IMR-90 (cell line): Measurements from ENCODE around the gene NIBAN1. TPM values are rescaled to one million over a fixed set of nuclear protein-coding genes. Genes with fewer than 3 reads are reported as not detected.

Experiments
- ATAC-seq: fragments of 200-7000 bp; cut with Tn5 transposase; 2 replicates; pipeline ENCODE4 v1.9.1; 2020; ENCODE audit warnings: low read depth, mild to moderate bottlenecking, moderate library complexity
- BruUV-seq: library from RNA; stranded (reverse); fragments of 400-500 nt; replicated peaks from 2 replicates; lab custom pipeline; 2021; lab: Mats Ljungman, UMichigan
- CTCF ChIA-PET: fragments of 300-600 bp; formaldehyde crosslinking; extraction: SDS; loops from one replicate; lab custom pipeline; 2021; ENCODE audit warnings: antibody characterized with exemption; lab: Yijun Ruan, JAX
- POLR2A ChIA-PET: fragments of 300-600 bp; sonication (Branson Sonifier 250); formaldehyde crosslinking; loops from one replicate; lab custom pipeline; 2022; ENCODE audit warnings: antibody characterized with exemption; ENCODE audit not compliant: unreplicated experiment; lab: Charles Lee
- DNase-seq: peaks from one replicate; pipeline ENCODE4 v3.0.0; 2013
- H2AFZ ChIP-seq: replicated peaks from 2 replicates; pipeline ENCODE3; 2013; ENCODE audit warnings: low read length, mild to moderate bottlenecking; ENCODE audit not compliant: poor library complexity
- H2AK5ac ChIP-seq: 2 replicates; pipeline ENCODE4 v1.6.1; 2013; ENCODE audit warnings: low read depth, low read length, inconsistent platforms
- H2AK9ac ChIP-seq: replicated peaks from 2 replicates; pipeline ENCODE3; 2013; ENCODE audit warnings: mild to moderate bottlenecking, low read depth, low read length, moderate library complexity; ENCODE audit not compliant: poor library complexity
- H2BK120ac ChIP-seq: 2 replicates; pipeline ENCODE4 v1.6.1; 2013; ENCODE audit warnings: low read depth, low read length, inconsistent platforms
- H2BK15ac ChIP-seq: 3 replicates; pipeline ENCODE4 v1.6.1; 2013; ENCODE audit warnings: low read depth, low read length, inconsistent platforms
- H2BK20ac ChIP-seq: 2 replicates; pipeline ENCODE4 v1.6.1; 2013; ENCODE audit warnings: low read depth, mild to moderate bottlenecking, inconsistent platforms, low read length, moderate library complexity
- H2BK5ac ChIP-seq: 2 replicates; pipeline ENCODE4 v1.6.1; 2013; ENCODE audit warnings: mild to moderate bottlenecking, low read depth, low read length, inconsistent platforms; ENCODE audit not compliant: poor library complexity, severe bottlenecking
- H3K14ac ChIP-seq: replicated peaks from 2 replicates; pipeline ENCODE4 v1.6.1; 2013; ENCODE audit warnings: low read depth, low read length, inconsistent platforms
- H3K18ac ChIP-seq: 2 replicates; pipeline ENCODE4 v1.6.1; 2013; ENCODE audit warnings: low read depth, low read length, control low read depth
- H3K23ac ChIP-seq: 2 replicates; pipeline ENCODE4 v1.6.1; 2013; ENCODE audit warnings: low read depth, low read length, inconsistent platforms
- H3K27ac ChIP-seq: 2 replicates; pipeline ENCODE4 v1.5.1; 2013; ENCODE audit warnings: mild to moderate bottlenecking, control low read depth, low read length; ENCODE audit not compliant: insufficient read depth
- H3K27me3 ChIP-seq: 2 replicates; pipeline ENCODE4 v1.6.1; 2013; ENCODE audit warnings: low read length; ENCODE audit not compliant: control insufficient read depth, insufficient read depth
- H3K36me3 ChIP-seq: 2 replicates; pipeline ENCODE4 v1.6.1; 2013; ENCODE audit warnings: low read length, mixed read lengths; ENCODE audit not compliant: control insufficient read depth, insufficient read depth
- H3K4ac ChIP-seq: 2 replicates; pipeline ENCODE4 v1.6.1; 2013; ENCODE audit warnings: low read depth, low read length, inconsistent platforms
- H3K4me1 ChIP-seq: 2 replicates; pipeline ENCODE4 v1.6.1; 2013; ENCODE audit warnings: low read length, mixed read lengths; ENCODE audit not compliant: control insufficient read depth, insufficient read depth
- H3K4me2 ChIP-seq: 2 replicates; pipeline ENCODE4 v1.6.1; 2013; ENCODE audit warnings: low read depth, mild to moderate bottlenecking, control low read depth, low read length, moderate library complexity
- H3K4me3 ChIP-seq: 2 replicates; pipeline ENCODE4 v1.5.1; 2013; ENCODE audit warnings: low read depth, mild to moderate bottlenecking, control low read depth, low read length, moderate library complexity; ENCODE audit not compliant: insufficient read depth
- H3K56ac ChIP-seq: 2 replicates; pipeline ENCODE4 v1.6.1; 2013; ENCODE audit warnings: low read length, inconsistent platforms; ENCODE audit not compliant: insufficient read depth; ENCODE audit errors: extremely low read depth
- H3K79me1 ChIP-seq, 2 experiments: 2 replicates each; pipeline ENCODE4 v1.6.1; 2013; ENCODE audit warnings: low read length in 2 of 2, inconsistent platforms in 1 of 2, low read depth in 1 of 2
- H3K9ac ChIP-seq: 2 replicates; pipeline ENCODE4 v1.6.1; 2013; ENCODE audit warnings: low read depth, low read length, control low read depth
- H3K9me1 ChIP-seq: 2 replicates; pipeline ENCODE4 v1.6.1; 2013; ENCODE audit warnings: low read length, inconsistent platforms; ENCODE audit not compliant: insufficient read depth
- H3K9me3 ChIP-seq: 2 replicates; pipeline ENCODE4 v1.6.1; 2013; ENCODE audit warnings: low read length; ENCODE audit not compliant: control insufficient read depth, insufficient read depth
- H4K20me1 ChIP-seq: 2 replicates; pipeline ENCODE4 v1.6.1; 2013; ENCODE audit warnings: low read length, inconsistent platforms; ENCODE audit not compliant: insufficient read depth
- H4K5ac ChIP-seq: 2 replicates; pipeline ENCODE4 v1.6.1; 2013; ENCODE audit warnings: mild to moderate bottlenecking, low read depth, low read length, control low read depth
- H4K8ac ChIP-seq, 2 experiments: 2 replicates each; pipeline ENCODE4 v1.6.1; 2013; ENCODE audit warnings: low read depth in 2 of 2, low read length in 2 of 2, control low read depth in 1 of 2, inconsistent platforms in 1 of 2
- H4K91ac ChIP-seq: 2 replicates; pipeline ENCODE4 v1.6.1; 2013; ENCODE audit warnings: low read depth, low read length, inconsistent platforms; ENCODE audit not compliant: insufficient read depth
- BHLHE40 ChIP-seq: fragments of 150-350 bp; IDR thresholded peaks from 2 replicates; pipeline ENCODE4 v1.6.1; 2016; ENCODE audit warnings: mild to moderate bottlenecking, low read depth, low read length
- CEBPB ChIP-seq: IDR thresholded peaks from 2 replicates; pipeline ENCODE4 v1.6.1; 2012; ENCODE audit warnings: low read depth, low read length, improper control_type of control experiment
- CHD1 ChIP-seq: IDR thresholded peaks from 2 replicates; pipeline ENCODE4 v1.6.1; 2012; ENCODE audit warnings: low read depth, low read length, improper control_type of control experiment
- FOS ChIP-seq: fragments of 150-350 bp; IDR thresholded peaks from 2 replicates; pipeline ENCODE4 v1.6.1; 2016; ENCODE audit warnings: low read depth, low read length
- MAFK ChIP-seq: IDR thresholded peaks from 2 replicates; pipeline ENCODE4 v1.6.1; 2012; ENCODE audit warnings: low read depth, low read length, improper control_type of control experiment
- MAZ ChIP-seq: IDR thresholded peaks from 2 replicates; pipeline ENCODE4 v1.6.1; 2012; ENCODE audit warnings: low read depth, mild to moderate bottlenecking, low read length, improper control_type of control experiment, moderate library complexity, borderline replicate concordance
- NFE2L2 ChIP-seq: fragments of 150-350 bp; IDR thresholded peaks from 2 replicates; pipeline ENCODE4 v1.6.1; 2016; ENCODE audit warnings: low read depth, mild to moderate bottlenecking, low read length
- RAD21 ChIP-seq: IDR thresholded peaks from 2 replicates; pipeline ENCODE4 v1.6.1; 2012; ENCODE audit warnings: low read length, improper control_type of control experiment
- RCOR1 ChIP-seq: IDR thresholded peaks from 2 replicates; pipeline ENCODE4 v1.6.1; 2012; ENCODE audit warnings: mild to moderate bottlenecking, low read length, improper control_type of control experiment; ENCODE audit not compliant: insufficient replicate concordance
- RFX5 ChIP-seq: IDR thresholded peaks from 2 replicates; pipeline ENCODE4 v1.8.0; 2012; ENCODE audit warnings: low read depth, mild to moderate bottlenecking, low read length, moderate library complexity
- SMC3 ChIP-seq: fragments of 150-350 bp; IDR thresholded peaks from 2 replicates; pipeline ENCODE4 v1.6.1; 2016; ENCODE audit warnings: low read depth, mild to moderate bottlenecking, antibody characterized with exemption, low read length, moderate library complexity
- WGBS, 2 experiments: methylation state at CpG; one replicate each; pipeline versions ENCODE4 v1.1.5 to v1.1.7; 2013; ENCODE audit warnings: missing lambda C conversion rate in 2 of 2; ENCODE audit not compliant: insufficient read length in 1 of 2; ENCODE audit errors: extremely low coverage in 2 of 2; 5-methylcytosine and 5-hydroxymethylcytosine counted together
- dilution Hi-C: fragments of 300-500 bp; cut with HindIII; formaldehyde crosslinking; loops from one replicate; pipeline ENCODE4 v1.14.3; 2018; ENCODE audit warnings: low sequenced_read_pairs; ENCODE audit not compliant: unreplicated experiment
- in situ Hi-C: fragments of 300-500 bp; cut with MboI; formaldehyde crosslinking; loops from 3 replicates; pipeline ENCODE4 v1.14.3; 2019; ENCODE audit warnings: low sequenced_read_pairs, inconsistent platforms, mixed read lengths
- intact Hi-C: fragments of 100-400 bp; cut with micrococcal nuclease; formaldehyde crosslinking; loops from 2 replicates; pipeline ENCODE4 v1.10.0; 2022
- polyA plus RNA-seq, 3 experiments: library from polyadenylated mRNA; depleted of rRNA; stranded (reverse); fragments of >200 nt; gene quantifications; 2 replicates each; pipeline ENCODE4 v1.2.3, GENCODE V29; 2012; ENCODE audit warnings: low replicate concordance in 1 of 3
- total RNA-seq: library from RNA; depleted of rRNA; stranded (reverse); fragments of >200 nt; gene quantifications from 2 replicates; pipeline ENCODE4 v1.2.3, GENCODE V29; 2012
- TF ChIP-seq, protein P1 (sequence below): fragments of 150-350 bp; IDR thresholded peaks from 2 replicates; pipeline ENCODE4 v1.6.1; 2017; ENCODE audit warnings: mild to moderate bottlenecking, antibody characterized with exemption, low read length, low read depth

Gene NIBAN1
- total and polyA plus RNA-seq, 2 of the 4 experiments (the other 2 are of a cell fraction) = 4.0 to 10.0 TPM

DNA sequence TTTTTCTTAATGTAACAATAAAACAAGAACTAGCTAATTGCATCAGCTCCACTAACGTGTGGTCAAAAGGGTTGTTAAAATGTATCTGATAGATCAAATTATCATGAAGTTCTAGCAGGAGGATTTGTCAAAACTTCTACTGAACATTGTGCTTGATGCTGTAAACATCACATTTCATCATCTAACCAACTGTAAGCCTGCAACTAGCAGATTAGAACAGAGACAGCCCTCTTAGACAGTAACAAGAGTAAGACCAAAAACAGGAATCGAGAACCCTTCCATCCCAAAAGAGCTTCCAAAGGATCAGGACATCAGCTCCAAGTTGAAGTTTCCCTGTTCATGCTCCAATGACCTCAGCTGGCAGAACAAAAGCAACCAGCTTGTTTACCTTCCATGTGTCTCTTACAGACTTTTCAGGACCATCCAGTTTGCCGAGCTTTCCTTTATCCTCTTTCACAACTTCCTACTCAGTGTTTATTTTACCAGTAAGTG lies 44.6 kb downstream of the NIBAN1 start:
- Histone ChIP-seq H3K9ac (no peak overlapping the region), H3K9me1 (peaks cover 16% of the 10 kb centered on the region), H3K4me3 (no peak overlapping the region), H3K18ac (no peak overlapping the region; the same call in 1 of the 2 replicates), H2BK15ac (0 out of 3 replicates have a peak overlapping the region, but pooled peaks have one; percentile 19), H3K4me1 (peaks cover 2% of the 10 kb centered on the region; the same call in 1 of the 2 replicates), H2AK9ac (no peak overlapping the region), H3K27ac (no peak overlapping the region), H4K5ac (no peak overlapping the region), H4K8ac (peak overlapping the region in 1 of 2 experiments; percentile 59; a peak in 1 of 4 replicates), H2BK5ac (no peak overlapping the region), H3K14ac (peak overlapping the region; percentile 84), H3K56ac (no peak overlapping the region), H4K20me1 (no peaks in the 10 kb centered on the region), H3K9me3 (no peaks in the 10 kb centered on the region), H2AK5ac (no peak overlapping the region), H3K23ac (peak overlapping the region; percentile 82; the same call in 1 of the 2 replicates), H3K4ac (peak overlapping the region; percentile 54; the same call in 1 of the 2 replicates), H4K91ac (peak overlapping the region; percentile 56), H3K27me3 (no peaks in the 10 kb centered on the region), H2BK120ac (no peak overlapping the region), H3K36me3 (no peaks in the 10 kb centered on the region), H3K4me2 (peak overlapping the region; percentile 34; the same call in 1 of the 2 replicates), H3K79me1 (peaks cover 0 to 32% of the 10 kb centered on the region in 2 experiments; a peak in 3 of 4 replicates), H2AFZ (peak overlapping the region; percentile 40), H2BK20ac (peak overlapping the region; percentile 80)
- DNase-seq (no peak), ATAC-seq (peak; percentile 49)
- POLR2A ChIA-PET = no interaction called here
- TF ChIP-seq CEBPB (no peak), FOS (no peak), RFX5 (no peak), SMC3 (no peak), BHLHE40 (no peak), MAZ (no peak), CHD1 (no peak), MAFK (no peak), NFE2L2 (no peak), RCOR1 (no peak), RAD21 (no peak)
- TF ChIP-seq, protein P1, sequence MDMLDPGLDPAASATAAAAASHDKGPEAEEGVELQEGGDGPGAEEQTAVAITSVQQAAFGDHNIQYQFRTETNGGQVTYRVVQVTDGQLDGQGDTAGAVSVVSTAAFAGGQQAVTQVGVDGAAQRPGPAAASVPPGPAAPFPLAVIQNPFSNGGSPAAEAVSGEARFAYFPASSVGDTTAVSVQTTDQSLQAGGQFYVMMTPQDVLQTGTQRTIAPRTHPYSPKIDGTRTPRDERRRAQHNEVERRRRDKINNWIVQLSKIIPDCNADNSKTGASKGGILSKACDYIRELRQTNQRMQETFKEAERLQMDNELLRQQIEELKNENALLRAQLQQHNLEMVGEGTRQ = no peak
- no TSS peak for BruUV-seq
- intact Hi-C loops (no loop called here), in situ Hi-C loops (no loop called here), dilution Hi-C loops (no loop called here)
- CTCF ChIA-PET = interaction anchor here (0.6 kb wide), 1 partner anchor 86 kb away, joined by 4 read pairs; no protein-coding TSS in a partner anchor
- no CpG with 5 or more reads among the region's 3 CpGs for WGBS, 2 experiments
